BLaER1 treated with 17β-estradiol and CSF1 and Interleukin-3, amounts not matched to agents 10 nM and 100 nM (cell line): Measurements from ENCODE around the gene NAALADL2.
A peak's percentile ranks its signal among the peaks of the same experiment; 100 is the strongest.

Source experiments
- H3K27ac ChIP-seq, 11 experiments: shearing (Covaris generic); formaldehyde crosslinking; 2 replicates each; pipeline ENCODE4 v1.8.1; 2022
- H3K27me3 ChIP-seq, 11 experiments: shearing (Covaris generic); formaldehyde crosslinking; 2 replicates each; pipeline ENCODE4 v1.8.1; 2022
- H3K36me3 ChIP-seq, 11 experiments: shearing (Covaris generic); formaldehyde crosslinking; 2 replicates each; pipeline ENCODE4 v1.8.1; 2022
- H3K4me1 ChIP-seq, 10 experiments: shearing (Covaris generic); formaldehyde crosslinking; 2 replicates each; pipeline ENCODE4 v1.8.1; 2022
- H3K4me2 ChIP-seq, 11 experiments: shearing (Covaris generic); formaldehyde crosslinking; 2 replicates each; pipeline ENCODE4 v1.8.1; 2022
- H3K4me3 ChIP-seq, 10 experiments: shearing (Covaris generic); formaldehyde crosslinking; 2 replicates each; pipeline ENCODE4 v1.8.1; 2022
- H3K9ac ChIP-seq, 11 experiments: shearing (Covaris generic); formaldehyde crosslinking; 2 replicates each; pipeline ENCODE4 v1.8.1; 2022
- H3K9me3 ChIP-seq, 11 experiments: shearing (Covaris generic); formaldehyde crosslinking; replicated peaks in 1 of 11; 2 replicates each; pipeline ENCODE4 v1.8.1; 2022
- H4K20me1 ChIP-seq, 11 experiments: shearing (Covaris generic); formaldehyde crosslinking; 2 replicates each; pipeline ENCODE4 v1.8.1; 2022
- Cebpa-rat ChIP-seq, 11 experiments: shearing (Covaris generic); IDR thresholded peaks; 2 replicates each; pipeline ENCODE4 v1.8.1; 2022

Gene NAALADL2

GRCh38 chr3:175704366-175705055 lies 845.4 kb downstream of the NAALADL2 start:
- H3K9ac ChIP-seq: no peak overlapping the region
- H3K4me3 ChIP-seq: no peak overlapping the region
- H3K4me1 ChIP-seq: no peaks in the 10 kb centered on the region
- H3K36me3 ChIP-seq: no peaks in the 10 kb centered on the region
- no peaks in the 10 kb centered on the region for H3K27me3 ChIP-seq
- H3K9me3 ChIP-seq: no peaks in the 10 kb centered on the region
- H4K20me1 ChIP-seq: no peaks in the 10 kb centered on the region
- no peak overlapping the region for H3K4me2 ChIP-seq
- TF ChIP-seq Cebpa-rat (IDR thresholded peaks at IDR 0.05): no peak
- H3K27ac ChIP-seq: no peak overlapping the region

GRCh38 chr3:175713268-175713667 lies 854.1 kb downstream of the NAALADL2 start:
- TF ChIP-seq Cebpa-rat (IDR thresholded peaks at IDR 0.05): no peak
- H4K20me1 ChIP-seq: no peaks in the 10 kb centered on the region

DNA sequence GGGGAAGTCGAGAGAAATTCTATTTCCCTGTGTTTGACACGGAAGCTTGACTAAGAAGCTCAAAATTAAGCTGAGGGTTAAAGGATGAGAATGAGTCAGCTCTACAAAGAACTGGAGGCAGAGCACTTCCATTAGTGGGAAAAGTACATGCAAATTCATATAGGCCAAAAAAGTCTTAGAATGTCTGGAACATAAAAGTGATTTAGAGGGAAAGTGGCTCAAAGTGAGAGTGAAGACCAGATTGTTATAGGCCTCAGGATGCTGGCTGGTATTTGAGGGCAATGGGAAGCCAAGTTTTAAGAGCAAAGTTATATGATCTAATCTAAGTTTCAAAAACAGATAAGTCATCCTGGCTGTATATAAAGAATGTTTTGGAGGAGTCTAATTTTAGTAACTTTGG lies 857.3 kb downstream of the NAALADL2 start:
- no peak for TF ChIP-seq Cebpa-rat (IDR thresholded peaks at IDR 0.05)
- Histone ChIP-seq H4K20me1 (no peaks in the 10 kb centered on the region), H3K27me3 (no peaks in the 10 kb centered on the region), H3K9ac (no peak overlapping the region), H3K4me1 (no peaks in the 10 kb centered on the region), H3K4me3 (no peak overlapping the region), H3K27ac (no peak overlapping the region), H3K36me3 (no peaks in the 10 kb centered on the region), H3K4me2 (no peak overlapping the region), H3K9me3 (peaks cover 0 to 36% (median 23%) of the 10 kb centered on the region in 11 experiments; a peak in 17 of 22 replicates)

More at GRCh38 chr3:175713268-175713667, 854.1 kb downstream of the NAALADL2 start:
- no peak overlapping the region for H3K27ac ChIP-seq
- no peak overlapping the region for H3K9ac ChIP-seq
- no peak overlapping the region for H3K4me2 ChIP-seq
- H3K4me1 ChIP-seq: no peaks in the 10 kb centered on the region
- no peaks in the 10 kb centered on the region for H3K27me3 ChIP-seq
- no peaks in the 10 kb centered on the region for H3K36me3 ChIP-seq
- H3K4me3 ChIP-seq: no peak overlapping the region
- peaks cover 0 to 19% (median 12%) of the 10 kb centered on the region in 11 experiments; a peak in 16 of 22 replicates for H3K9me3 ChIP-seq

- no peak overlapping the region for H3K27ac ChIP-seq
- H3K4me1 ChIP-seq: peaks cover 0 to 43% (median 11%) of the 10 kb centered on the region in 10 experiments; a peak in 12 of 20 replicates
- peaks cover 0 to 38% (median 7%) of the 10 kb centered on the region in 11 experiments; a peak in 11 of 22 replicates for H3K9me3 ChIP-seq
- H3K9ac ChIP-seq: no peak overlapping the region
- no peak overlapping the region; a peak in 1 of 22 replicates for H3K4me2 ChIP-seq
- TF ChIP-seq Cebpa-rat (IDR thresholded peaks at IDR 0.05): no peak
- no peaks in the 10 kb centered on the region for H4K20me1 ChIP-seq
- H3K27me3 ChIP-seq: no peaks in the 10 kb centered on the region
- H3K36me3 ChIP-seq: no peaks in the 10 kb centered on the region
- H3K4me3 ChIP-seq: no peak overlapping the region
Observed at GRCh38 chr3:175726228-175726627, 867.1 kb downstream of the NAALADL2 start.

GRCh38 chr3:175728566-175728965 lies 869.4 kb downstream of the NAALADL2 start:
- Histone ChIP-seq H3K4me1 (peaks cover 0 to 32% (median 10%) of the 10 kb centered on the region in 10 experiments; a peak in 12 of 20 replicates), H4K20me1 (no peaks in the 10 kb centered on the region), H3K9ac (no peak overlapping the region), H3K4me2 (no peak overlapping the region), H3K4me3 (no peak overlapping the region), H3K27ac (no peak overlapping the region), H3K36me3 (no peaks in the 10 kb centered on the region), H3K9me3 (peaks cover 3 to 42% (median 17%) of the 10 kb centered on the region in 11 experiments; a peak in 19 of 22 replicates), H3K27me3 (no peaks in the 10 kb centered on the region)
- TF ChIP-seq Cebpa-rat (IDR thresholded peaks at IDR 0.05): no peak

- peaks cover 12 to 51% (median 26%) of the 10 kb centered on the region in 11 experiments; a peak in 21 of 22 replicates for H3K9me3 ChIP-seq
- no peak overlapping the region for H3K27ac ChIP-seq
- TF ChIP-seq Cebpa-rat (IDR thresholded peaks at IDR 0.05): no peak
Observed at GRCh38 chr3:175729466-175729865, 870.3 kb downstream of the NAALADL2 start.

DNA sequence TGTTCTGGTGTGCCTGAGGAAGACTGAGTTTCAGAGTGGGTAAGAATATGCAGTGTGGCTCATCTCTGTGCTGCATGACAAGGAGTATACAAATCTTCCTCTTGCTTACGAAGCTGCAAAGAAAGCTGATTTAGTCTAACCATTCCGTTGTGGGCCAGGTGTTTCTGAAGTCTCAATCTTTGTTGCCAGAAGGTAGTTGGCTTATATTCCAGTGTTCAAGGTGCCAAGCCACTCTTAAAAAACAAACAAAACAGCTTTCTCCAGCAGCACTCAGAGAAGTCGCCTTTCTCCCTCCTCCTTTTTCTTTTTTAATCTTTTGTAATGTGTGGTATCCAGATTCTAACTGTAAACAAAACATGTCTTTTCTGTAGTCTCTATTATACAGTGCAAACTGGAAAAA lies 872.4 kb downstream of the NAALADL2 start:
- no peak for TF ChIP-seq Cebpa-rat (IDR thresholded peaks at IDR 0.05)
- no peaks in the 10 kb centered on the region for H3K27me3 ChIP-seq
- H3K4me1 ChIP-seq: peaks cover 0 to 7% (median 0%) of the 10 kb centered on the region in 10 experiments; a peak in 1 of 20 replicates
- H3K9me3 ChIP-seq: peaks cover 23 to 63% (median 43%) of the 10 kb centered on the region in 11 experiments
- no peak overlapping the region for H3K4me3 ChIP-seq
- no peaks in the 10 kb centered on the region for H4K20me1 ChIP-seq
- H3K4me2 ChIP-seq: no peak overlapping the region
- no peaks in the 10 kb centered on the region for H3K36me3 ChIP-seq
- H3K27ac ChIP-seq: no peak overlapping the region
- H3K9ac ChIP-seq: no peak overlapping the region

More at GRCh38 chr3:175729466-175729865, 870.3 kb downstream of the NAALADL2 start:
- Histone ChIP-seq H4K20me1 (no peaks in the 10 kb centered on the region), H3K4me3 (no peak overlapping the region), H3K36me3 (no peaks in the 10 kb centered on the region), H3K4me2 (no peak overlapping the region), H3K27me3 (no peaks in the 10 kb centered on the region), H3K9ac (no peak overlapping the region), H3K4me1 (peaks cover 0 to 23% (median under 1%) of the 10 kb centered on the region in 10 experiments; a peak in 10 of 20 replicates)

- H3K4me1 ChIP-seq: peaks cover 0 to 2% (median 0%) of the 10 kb centered on the region in 10 experiments; a peak in 1 of 20 replicates
- H3K9ac ChIP-seq: no peak overlapping the region
- no peak overlapping the region for H3K27ac ChIP-seq
- no peak overlapping the region for H3K4me2 ChIP-seq
- no peaks in the 10 kb centered on the region for H3K27me3 ChIP-seq
- H4K20me1 ChIP-seq: no peaks in the 10 kb centered on the region
- peak in 8 of 11 experiments; percentile 49 to 88 (median 74); a peak in 14 of 22 replicates for TF ChIP-seq Cebpa-rat (IDR thresholded peaks at IDR 0.05)
- H3K9me3 ChIP-seq: peaks cover 23 to 59% (median 38%) of the 10 kb centered on the region in 11 experiments
- no peaks in the 10 kb centered on the region for H3K36me3 ChIP-seq
- H3K4me3 ChIP-seq: no peak overlapping the region
Observed at GRCh38 chr3:175732017-175732416, 872.9 kb downstream of the NAALADL2 start.

GRCh38 chr3:175735866-175736265 lies 876.7 kb downstream of the NAALADL2 start:
- TF ChIP-seq Cebpa-rat (IDR thresholded peaks at IDR 0.05): no peak
- H3K4me3 ChIP-seq: no peak overlapping the region
- no peak overlapping the region for H3K4me2 ChIP-seq
- no peak overlapping the region for H3K27ac ChIP-seq
- peaks cover 23 to 47% (median 28%) of the 10 kb centered on the region in 11 experiments for H3K9me3 ChIP-seq
- H4K20me1 ChIP-seq: no peaks in the 10 kb centered on the region
- no peaks in the 10 kb centered on the region for H3K36me3 ChIP-seq
- H3K4me1 ChIP-seq: no peaks in the 10 kb centered on the region
- no peak overlapping the region for H3K9ac ChIP-seq
- H3K27me3 ChIP-seq: no peaks in the 10 kb centered on the region
